GM12864 (cell line): Measurements from ENCODE around the gene APH1B.

Experiments used
- DNase-seq: peaks from one replicate; pipeline ENCODE4 v3.0.0-alpha.2; 2011; ENCODE audit warnings: low read depth
- H3K4me3 ChIP-seq: 2 replicates; pipeline ENCODE4 v1.5.1; 2011; ENCODE audit warnings: mild to moderate bottlenecking, low read depth, low read length, control low read depth
- TF ChIP-seq, protein P1 (sequence below): IDR thresholded peaks from 2 replicates; pipeline ENCODE4 v1.5.1; 2011; ENCODE audit warnings: low read depth, mild to moderate bottlenecking, moderate library complexity, low read length, control low read depth, inconsistent platforms; ENCODE audit errors: missing control alignments

APH1B gene

DNA sequence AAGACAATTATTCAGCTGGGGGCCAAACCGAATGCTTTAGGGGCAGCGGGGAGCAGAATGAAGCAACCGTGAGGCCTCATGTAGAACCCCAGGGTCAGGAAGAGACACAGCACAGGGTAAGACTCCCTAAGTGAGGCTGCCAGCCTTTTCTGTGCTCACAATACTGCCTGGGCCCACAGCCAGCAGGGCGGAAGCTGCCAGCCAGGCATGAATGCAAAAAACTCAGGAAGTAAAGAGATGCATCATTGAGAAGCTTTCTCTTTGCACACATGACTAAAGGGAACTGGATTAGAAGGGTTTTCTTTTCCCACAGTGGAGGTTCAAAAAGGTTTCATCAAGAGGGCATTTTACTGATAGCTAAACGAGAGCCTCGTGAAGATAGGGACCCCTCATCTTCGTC, 71.0 kb downstream of the APH1B start:
- TF ChIP-seq, protein P1, sequence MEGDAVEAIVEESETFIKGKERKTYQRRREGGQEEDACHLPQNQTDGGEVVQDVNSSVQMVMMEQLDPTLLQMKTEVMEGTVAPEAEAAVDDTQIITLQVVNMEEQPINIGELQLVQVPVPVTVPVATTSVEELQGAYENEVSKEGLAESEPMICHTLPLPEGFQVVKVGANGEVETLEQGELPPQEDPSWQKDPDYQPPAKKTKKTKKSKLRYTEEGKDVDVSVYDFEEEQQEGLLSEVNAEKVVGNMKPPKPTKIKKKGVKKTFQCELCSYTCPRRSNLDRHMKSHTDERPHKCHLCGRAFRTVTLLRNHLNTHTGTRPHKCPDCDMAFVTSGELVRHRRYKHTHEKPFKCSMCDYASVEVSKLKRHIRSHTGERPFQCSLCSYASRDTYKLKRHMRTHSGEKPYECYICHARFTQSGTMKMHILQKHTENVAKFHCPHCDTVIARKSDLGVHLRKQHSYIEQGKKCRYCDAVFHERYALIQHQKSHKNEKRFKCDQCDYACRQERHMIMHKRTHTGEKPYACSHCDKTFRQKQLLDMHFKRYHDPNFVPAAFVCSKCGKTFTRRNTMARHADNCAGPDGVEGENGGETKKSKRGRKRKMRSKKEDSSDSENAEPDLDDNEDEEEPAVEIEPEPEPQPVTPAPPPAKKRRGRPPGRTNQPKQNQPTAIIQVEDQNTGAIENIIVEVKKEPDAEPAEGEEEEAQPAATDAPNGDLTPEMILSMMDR, result no peak
- no peak for DNase-seq
- no peak overlapping the region for H3K4me3 ChIP-seq

DNA sequence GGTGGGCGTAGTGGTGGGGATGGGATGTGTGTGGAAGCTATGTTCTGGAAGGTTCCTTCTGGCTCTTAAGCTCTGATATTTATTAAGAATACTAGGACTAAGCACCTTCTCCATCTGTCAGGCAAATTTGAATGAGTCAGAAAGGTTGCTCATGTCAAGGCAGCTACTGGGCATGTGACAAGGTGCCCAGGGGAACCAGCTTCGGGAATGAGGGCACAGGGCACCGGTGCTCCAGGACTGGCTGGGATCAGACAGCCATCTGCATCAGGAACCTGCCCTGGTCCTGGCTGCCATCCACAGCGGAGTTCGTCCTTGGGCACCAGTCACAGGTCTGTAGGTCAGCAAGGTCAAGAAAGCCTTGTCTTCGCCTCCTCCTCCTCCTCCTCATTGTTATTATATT, 71.8 kb downstream of the APH1B start:
- no peak for DNase-seq
- H3K4me3 ChIP-seq, result no peak overlapping the region
- TF ChIP-seq, protein P1, result no peak

DNA sequence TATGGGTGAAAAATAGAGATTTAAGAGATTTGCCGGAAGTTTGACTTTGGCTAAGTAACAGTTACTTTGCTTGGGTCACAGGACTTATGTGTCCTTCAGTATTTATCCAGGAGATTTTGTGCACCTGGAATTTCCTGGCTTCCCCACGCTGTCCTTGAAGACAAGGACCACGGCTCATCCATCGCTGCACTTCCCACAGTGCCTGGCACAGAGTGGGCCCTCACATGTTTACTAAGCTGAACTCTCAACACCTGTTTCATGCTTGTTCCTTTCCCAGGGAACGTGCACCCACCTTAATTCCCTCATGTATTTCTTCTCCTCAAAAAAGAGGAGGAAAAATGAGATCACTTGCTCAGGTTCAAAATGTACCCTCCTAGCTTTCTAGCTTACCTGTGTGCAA, 72.2 kb downstream of the APH1B start:
- no peak overlapping the region for H3K4me3 ChIP-seq
- TF ChIP-seq, protein P1, result no peak
- no peak for DNase-seq

DNA sequence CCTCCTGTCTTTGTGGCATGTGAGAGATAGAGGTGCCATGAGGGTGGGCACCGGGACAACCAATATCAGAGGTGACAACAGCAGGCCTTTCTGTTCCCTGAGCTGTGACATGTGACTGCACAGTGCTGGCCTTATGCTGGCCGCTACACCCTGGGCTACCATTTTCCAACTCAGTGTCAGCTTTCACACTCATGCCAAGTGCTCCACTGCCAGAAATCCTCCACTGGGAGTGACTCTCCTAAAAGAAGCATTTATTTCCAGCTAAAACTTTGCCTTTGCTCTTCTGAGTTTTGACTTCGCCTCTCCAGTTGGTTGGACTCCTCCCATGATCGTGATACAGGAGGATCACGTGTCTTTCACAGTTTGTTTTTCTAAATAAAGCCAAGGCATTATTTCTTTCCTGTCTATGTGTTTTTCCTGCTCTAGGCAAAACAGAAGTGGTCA, 72.8 kb downstream of the APH1B start:
- TF ChIP-seq, protein P1, result no peak
- no peak overlapping the region for H3K4me3 ChIP-seq
- DNase-seq, result no peak

DNA sequence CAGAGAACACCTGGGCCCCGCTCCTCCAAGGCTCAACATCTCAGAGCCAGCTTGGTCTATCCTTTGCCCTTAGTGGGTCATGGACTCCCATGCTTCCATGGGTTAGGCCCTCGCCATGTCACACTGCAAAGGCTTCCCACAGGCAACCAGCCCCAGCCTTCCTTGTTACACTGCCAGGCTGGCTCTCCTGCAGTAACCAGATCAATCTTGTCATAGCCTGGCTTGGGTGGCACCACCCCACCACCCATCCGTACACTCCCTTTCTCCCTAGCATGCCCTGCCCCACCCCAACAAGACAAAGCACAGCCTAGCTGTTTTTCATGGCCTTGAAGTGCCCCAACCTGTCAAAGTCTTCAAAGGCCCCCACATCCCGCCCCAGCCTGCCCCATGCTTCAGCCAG, 73.8 kb downstream of the APH1B start:
- DNase-seq, result no peak
- TF ChIP-seq, protein P1, result no peak
- H3K4me3 ChIP-seq, result no peak overlapping the region

DNA sequence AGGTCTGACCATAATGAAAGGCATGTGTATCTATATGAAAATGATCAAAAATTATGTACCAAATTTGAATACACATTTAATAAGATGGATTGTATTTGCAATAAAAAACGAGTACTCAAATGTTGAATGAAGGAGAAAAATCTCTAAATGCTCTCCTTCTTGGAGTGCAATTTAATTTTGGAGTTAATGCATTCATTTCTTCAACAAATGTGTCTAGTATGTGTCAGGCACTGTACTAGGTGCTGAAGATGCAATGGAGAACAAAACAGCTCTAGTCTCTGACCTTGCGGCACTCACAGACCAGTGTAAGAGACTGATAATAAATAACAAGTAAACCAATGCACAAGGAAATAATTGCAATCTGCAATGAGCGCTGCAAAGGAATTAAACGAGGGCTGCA, 75.4 kb downstream of the APH1B start:
- H3K4me3 ChIP-seq, result no peak overlapping the region
- no peak for DNase-seq
- TF ChIP-seq, protein P1, result no peak

DNA sequence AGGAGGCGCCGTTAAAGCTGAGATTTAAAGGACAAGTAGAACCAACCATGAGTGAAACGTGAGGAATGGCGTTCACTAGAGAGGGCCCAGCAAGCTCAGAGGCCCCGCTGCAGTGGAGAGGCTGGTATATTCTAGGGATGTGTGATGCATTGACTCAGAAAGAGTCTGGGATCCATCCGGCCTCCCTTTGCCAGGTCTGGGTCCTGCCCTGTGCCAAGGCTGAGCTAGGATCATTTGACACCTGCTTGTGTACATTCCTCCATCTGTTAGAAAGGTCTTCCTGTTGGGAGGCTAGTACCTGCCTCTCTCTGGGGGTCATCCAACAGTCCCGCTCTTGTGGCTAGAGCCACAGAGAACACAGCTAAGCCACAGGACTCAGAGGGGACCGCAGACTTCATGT, 75.9 kb downstream of the APH1B start:
- TF ChIP-seq, protein P1, result no peak
- DNase-seq, result no peak
- H3K4me3 ChIP-seq, result no peak overlapping the region
